ENCODE data around the gene PTPN3.
A peak's percentile ranks its signal among the peaks of the same experiment; 100 is the strongest.

PTPN3 gene

GRCh38 chr9:109451311-109452025, 46.6 kb downstream of the PTPN3 start:
- no peak for DNase-seq

GRCh38 chr9:109450346-109450745, 47.8 kb downstream of the PTPN3 start:
- DNase-seq, result no peak

GRCh38 chr9:109449036-109449798, 48.9 kb downstream of the PTPN3 start:
- no peak for DNase-seq

GRCh38 chr9:109448223-109448622, 49.9 kb downstream of the PTPN3 start:
- DNase-seq, result no peak

GRCh38 chr9:109447329-109448076, 50.6 kb downstream of the PTPN3 start:
- no peak for DNase-seq

- no peak for DNase-seq
These were observed 53.3 kb downstream of the PTPN3 start for GRCh38 chr9:109444771-109445320.

- no peak for DNase-seq
These were observed 55.4 kb downstream of the PTPN3 start for GRCh38 chr9:109442716-109443115.

GRCh38 chr9:109441296-109441695, 56.8 kb downstream of the PTPN3 start:
- peak; percentile 9 for DNase-seq

GRCh38 chr9:109440797-109441287, 57.3 kb downstream of the PTPN3 start:
- DNase-seq, result peak; percentile 18

- DNase-seq, result no peak
These were observed 58.0 kb downstream of the PTPN3 start for GRCh38 chr9:109440117-109440515.

GRCh38 chr9:109439378-109440116, 58.6 kb downstream of the PTPN3 start:
- DNase-seq, result no peak

GRCh38 chr9:109437286-109437685, 60.8 kb downstream of the PTPN3 start:
- DNase-seq, result no peak

- no peak for DNase-seq
These were observed 62.0 kb downstream of the PTPN3 start for GRCh38 chr9:109436071-109436470.

- DNase-seq, result no peak
These were observed 64.6 kb downstream of the PTPN3 start for GRCh38 chr9:109433476-109433875.

GRCh38 chr9:109430231-109430630, 67.9 kb downstream of the PTPN3 start:
- no peak for DNase-seq

- DNase-seq, result no peak
These were observed 69.3 kb downstream of the PTPN3 start for GRCh38 chr9:109428854-109429253.

- DNase-seq, result no peak
These were observed 70.2 kb downstream of the PTPN3 start for GRCh38 chr9:109427886-109428285.

- no peak for DNase-seq
These were observed 71.3 kb downstream of the PTPN3 start for GRCh38 chr9:109426626-109427402.

- DNase-seq, result no peak
These were observed 73.5 kb downstream of the PTPN3 start for GRCh38 chr9:109424618-109425017.

- DNase-seq, result no peak
These were observed 74.2 kb downstream of the PTPN3 start for GRCh38 chr9:109423877-109424276.

GRCh38 chr9:109422641-109423040, 75.5 kb downstream of the PTPN3 start:
- DNase-seq, result no peak
